Gastrocnemius medialis (tissue), 4 donors: Measurements from ENCODE around the gene GRIK4. TPM values are rescaled to one million over a fixed set of nuclear protein-coding genes. Genes with fewer than 3 reads are reported as not detected.

Source experiments
- ATAC-seq, 2 donors: fragments of 150-250 bp; one replicate each; pipeline ENCODE4 v1.9.1; 2016
- DNase-seq, 2 donors: peaks; one replicate each; pipeline ENCODE4 v3.0.0-alpha.2; 2019
- H3K27ac ChIP-seq, 4 donors: fragments of 200-600 bp; sonication (generic); 1 replicate in 1 of 4; 2 replicates in 3 of 4; pipeline ENCODE4 v1.5.1; 2016 to 2018; ENCODE audit warnings: mild to moderate bottlenecking in 2 of 4, moderate library complexity in 1 of 4
- H3K27me3 ChIP-seq, 3 donors: fragments of 200-600 bp; sonication (generic) in 2 of 3; 1 replicate in 1 of 3; 2 replicates in 2 of 3; pipeline versions ENCODE4 v1.5.1 to v1.6.0; 2016 to 2019; ENCODE audit warnings: mild to moderate bottlenecking in 1 of 3, moderate library complexity in 1 of 3
- H3K36me3 ChIP-seq, 2 donors: fragments of 200-600 bp; sonication (generic) in 1 of 2; one replicate each; pipeline ENCODE4 v1.5.1; 2017 to 2018
- H3K4me1 ChIP-seq, 2 donors: fragments of 200-600 bp; sonication (generic) in 1 of 2; one replicate each; pipeline ENCODE4 v1.5.1; 2016 to 2017; ENCODE audit warnings: mild to moderate bottlenecking in 2 of 2
- H3K4me3 ChIP-seq, 4 donors: fragments of 200-600 bp; sonication (generic) in 3 of 4; 1 replicate in 1 of 4; 2 replicates in 3 of 4; pipeline ENCODE4 v1.5.1; 2016 to 2019; ENCODE audit warnings: mild to moderate bottlenecking in 2 of 4
- H3K9me3 ChIP-seq, 3 donors: fragments of 200-600 bp; sonication (generic) in 2 of 3; 1 replicate in 1 of 3; 2 replicates in 2 of 3; pipeline ENCODE4 v1.5.1; 2016 to 2019
- CTCF ChIP-seq, 5 experiments: fragments of 450-650 bp in 3 of 5; fragments of 200-600 bp in 2 of 5; sonication (generic) in 2 of 5; IDR thresholded peaks in 4 of 5; conservative IDR thresholded peaks in 1 of 5; 1 replicate in 4 of 5; 2 replicates in 1 of 5; pipeline ENCODE4 v1.5.1; 2016 to 2019; ENCODE audit warnings: antibody characterized with exemption in 5 of 5, mild to moderate bottlenecking in 3 of 5, moderate library complexity in 3 of 5
- POLR2A ChIP-seq, 2 donors: fragments of 450-650 bp; IDR thresholded peaks; one replicate each; pipeline ENCODE4 v1.6.1; 2017; ENCODE audit warnings: antibody characterized with exemption in 2 of 2, mild to moderate bottlenecking in 2 of 2, moderate library complexity in 2 of 2
- in situ Hi-C, 4 donors: fragments of 200-750 bp; cut with MboI; loops; one replicate each; pipeline versions ENCODE4 v1.15.0 to v1.8.0; 2017; ENCODE audit warnings: low sequenced_read_pairs in 4 of 4
- intact Hi-C: fragments of 100-400 bp; cut with DNase I; formaldehyde crosslinking; loops from one replicate; pipeline ENCODE4 v1.15.1; 2023; ENCODE audit warnings: low total_unique reads
- total RNA-seq, 4 donors: library from RNA; depleted of rRNA; stranded (reverse); fragments of >200 nt; gene quantifications; one replicate each; pipeline versions ENCODE4 v1.1.0 to v1.2.3, GENCODE V29; 2016

GRIK4 gene
- total RNA-seq, 4 donors from 2014 or later: 0.42 TPM; not detected in 3

- H3K27ac ChIP-seq: no peak overlapping the region
- ATAC-seq (no peak), DNase-seq (no peak)
- in situ Hi-C loops (no loop called here), intact Hi-C loops (no loop called here)
- no peaks in the 10 kb centered on the region for H3K4me1 ChIP-seq
- TF ChIP-seq POLR2A (IDR thresholded peaks at IDR 0.05) (no peak), CTCF (IDR thresholded peaks at IDR 0.05 in 4 of 5, conservative IDR thresholded peaks at IDR 0.05 in 1 of 5) (no peak)
- no peaks in the 10 kb centered on the region for H3K27me3 ChIP-seq
- H3K36me3 ChIP-seq: no peaks in the 10 kb centered on the region
- no peaks in the 10 kb centered on the region for H3K9me3 ChIP-seq
- no peak overlapping the region for H3K4me3 ChIP-seq
These were observed 396.4 kb downstream of the GRIK4 start for GRCh38 chr11:120907971-120908370.

GRCh38 chr11:120908461-120909181 is 397.1 kb downstream of the GRIK4 start:
- Histone ChIP-seq H3K27ac (no peak overlapping the region), H3K4me1 (no peaks in the 10 kb centered on the region), H3K27me3 (no peaks in the 10 kb centered on the region), H3K4me3 (no peak overlapping the region), H3K9me3 (no peaks in the 10 kb centered on the region), H3K36me3 (no peaks in the 10 kb centered on the region)
- no peak for ATAC-seq
- intact Hi-C loops (no loop called here), in situ Hi-C loops (no loop called here)
- no peak for DNase-seq
- TF ChIP-seq POLR2A (IDR thresholded peaks at IDR 0.05) (no peak), CTCF (IDR thresholded peaks at IDR 0.05 in 4 of 5, conservative IDR thresholded peaks at IDR 0.05 in 1 of 5) (no peak)

GRCh38 chr11:120909676-120910416 is 398.3 kb downstream of the GRIK4 start:
- Histone ChIP-seq H3K27ac (no peak overlapping the region), H3K4me1 (no peaks in the 10 kb centered on the region), H3K4me3 (no peak overlapping the region), H3K9me3 (no peaks in the 10 kb centered on the region), H3K27me3 (no peaks in the 10 kb centered on the region), H3K36me3 (no peaks in the 10 kb centered on the region)
- no peak for ATAC-seq
- intact Hi-C loops: no loop called here
- no peak for TF ChIP-seq CTCF (IDR thresholded peaks at IDR 0.05 in 4 of 5, conservative IDR thresholded peaks at IDR 0.05 in 1 of 5)
- TF ChIP-seq POLR2A (IDR thresholded peaks at IDR 0.05): no peak
- in situ Hi-C loops: no loop called here
- DNase-seq: no peak

GRCh38 chr11:120911943-120912342 is 400.4 kb downstream of the GRIK4 start:
- peaks cover 0 to 2% (median 0%) of the 10 kb centered on the region in 3 donors for H3K27me3 ChIP-seq

More at GRCh38 chr11:120911943-120912342, 400.4 kb downstream of the GRIK4 start:
- Histone ChIP-seq H3K9me3 (no peaks in the 10 kb centered on the region), H3K4me3 (no peak overlapping the region), H3K27ac (no peak overlapping the region), H3K36me3 (no peaks in the 10 kb centered on the region), H3K4me1 (no peaks in the 10 kb centered on the region)
- DNase-seq: no peak
- intact Hi-C loops: no loop called here
- no peak for ATAC-seq
- TF ChIP-seq POLR2A (IDR thresholded peaks at IDR 0.05) (no peak), CTCF (IDR thresholded peaks at IDR 0.05 in 4 of 5, conservative IDR thresholded peaks at IDR 0.05 in 1 of 5) (no peak)
- in situ Hi-C loops: no loop called here
